HG03060 (cell line): ENCODE results near the gene MFSD12.

Source experiments
- ATAC-seq: cut with Tn5 transposase; IDR thresholded peaks from one replicate; pipeline ENCODE4 v1.9.1; 2021; ENCODE audit warnings: low read depth, moderate number of reproducible peaks; ENCODE audit not compliant: unreplicated experiment

MFSD12 gene

GRCh38 chr19:3563709-3564524 is 6.5 kb upstream of the MFSD12 start:
- no peak for ATAC-seq

DNA sequence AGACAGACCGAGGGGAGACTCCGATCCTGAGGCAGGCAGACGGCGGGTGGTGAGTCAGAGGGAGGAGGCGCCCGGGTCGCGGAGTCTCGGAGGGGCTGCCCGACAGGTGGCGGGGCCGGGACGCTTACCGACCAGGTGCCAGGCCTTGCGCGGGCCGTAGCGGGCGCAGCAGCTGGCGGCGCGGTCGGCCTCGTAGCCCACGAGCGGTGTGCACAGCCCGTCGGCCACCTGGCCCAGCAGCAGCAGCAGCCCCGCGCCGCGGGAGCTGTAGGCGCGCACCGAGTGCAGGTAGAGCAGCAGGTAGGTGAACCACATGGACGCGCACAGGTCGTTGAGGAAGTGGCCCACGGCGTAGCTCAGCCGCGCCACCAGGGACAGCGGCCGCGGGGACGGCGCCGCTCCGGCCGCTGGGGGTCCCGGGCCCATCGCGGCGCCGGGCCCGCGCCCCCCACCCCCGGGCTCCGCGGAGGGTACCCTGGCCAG is 367 bp downstream of the MFSD12 start:
- ATAC-seq = peak; percentile 15

- no peak for ATAC-seq
Observed at GRCh38 chr19:3556423-3556977, 886 bp downstream of the MFSD12 start.

GRCh38 chr19:3555653-3556422 is 1.5 kb downstream of the MFSD12 start:
- ATAC-seq = no peak

- no peak for ATAC-seq
Observed at GRCh38 chr19:3554254-3555083, 2.9 kb downstream of the MFSD12 start.

DNA sequence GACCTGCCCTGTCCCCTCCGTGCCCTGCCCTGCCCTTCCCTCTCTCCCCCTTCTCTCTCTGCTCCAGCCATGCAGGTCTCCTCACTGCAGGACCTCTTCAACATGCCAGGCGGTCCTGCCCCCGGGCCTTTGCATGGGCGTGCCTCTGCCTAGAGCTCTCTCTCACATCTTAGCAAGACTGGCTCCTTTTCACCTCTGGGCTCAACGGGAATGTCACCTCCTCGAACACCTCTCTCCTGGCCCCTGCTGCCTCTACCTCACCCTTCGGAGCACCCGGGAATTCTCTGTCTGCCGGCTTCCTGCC is 5.6 kb downstream of the MFSD12 start:
- ATAC-seq = no peak

- no peak for ATAC-seq
Observed at GRCh38 chr19:3550947-3551791, 6.2 kb downstream of the MFSD12 start.

GRCh38 chr19:3549816-3550215 is 7.6 kb downstream of the MFSD12 start:
- ATAC-seq = no peak

DNA sequence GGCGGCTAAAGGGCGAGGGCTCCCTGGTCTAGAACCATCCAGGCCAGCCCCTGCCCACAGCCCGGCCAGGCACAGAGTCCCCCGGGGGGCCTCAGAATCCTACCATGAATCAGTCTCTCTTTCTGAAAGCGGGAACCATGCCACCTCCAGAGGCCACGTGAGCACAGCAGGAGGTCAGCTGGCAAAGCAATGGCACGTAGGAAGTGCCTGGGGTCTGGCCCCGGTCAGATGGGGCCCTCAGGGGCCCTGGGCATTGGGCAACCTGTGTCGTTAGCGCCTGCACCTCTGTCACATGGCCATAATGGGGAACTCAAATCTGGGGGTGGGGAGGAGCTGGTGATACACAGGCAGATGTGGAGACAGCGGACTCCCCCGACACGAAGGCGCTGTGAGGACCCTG is 8.8 kb downstream of the MFSD12 start:
- no peak for ATAC-seq

DNA sequence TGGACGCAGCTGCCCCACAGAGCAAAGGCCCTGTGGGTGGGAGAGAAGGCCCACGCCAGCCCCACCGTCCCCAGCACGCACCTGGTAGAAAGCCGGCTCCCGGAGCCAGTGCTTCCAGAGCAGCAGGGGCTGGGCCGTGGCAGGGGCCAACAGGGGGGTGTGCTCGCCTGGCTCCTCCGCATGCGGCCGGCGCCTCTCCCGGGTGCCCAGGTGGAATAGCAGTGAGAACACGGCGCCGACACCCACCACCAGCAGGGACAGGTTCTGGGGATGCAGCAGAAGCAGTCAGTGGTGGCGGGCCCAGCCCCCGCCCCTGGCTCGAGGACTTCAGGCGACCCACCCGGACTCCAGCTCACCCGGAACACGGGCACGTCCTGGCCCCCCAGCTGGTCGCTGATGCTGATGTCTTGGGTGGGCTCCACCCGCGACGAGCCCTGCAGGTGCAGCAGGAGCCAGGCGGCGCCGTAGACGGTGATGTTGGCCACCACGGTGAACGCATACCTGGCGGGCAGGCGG is 9.6 kb downstream of the MFSD12 start:
- no peak for ATAC-seq

GRCh38 chr19:3547301-3547731 is 10.1 kb downstream of the MFSD12 start:
- no peak for ATAC-seq

- no peak for ATAC-seq
Observed at GRCh38 chr19:3546119-3546518, 11.3 kb downstream of the MFSD12 start.

DNA sequence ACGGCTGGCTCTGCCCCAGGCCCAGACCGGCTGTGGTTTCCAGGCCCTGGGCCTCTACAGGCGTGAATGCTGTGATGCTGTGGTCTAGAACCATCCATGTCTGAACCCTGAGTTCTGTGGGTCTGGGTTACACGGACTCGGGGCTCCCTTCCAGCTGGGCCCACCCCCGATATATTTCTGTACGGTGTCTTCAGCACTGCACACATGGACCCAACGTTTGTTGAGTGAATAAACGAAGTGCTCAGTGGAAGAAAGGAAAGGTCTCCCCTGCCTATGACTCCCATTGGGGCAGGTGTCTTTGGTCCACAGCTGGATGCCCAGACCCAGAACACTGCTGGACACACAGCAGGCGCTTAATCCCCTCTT is 11.7 kb downstream of the MFSD12 start:
- no peak for ATAC-seq

DNA sequence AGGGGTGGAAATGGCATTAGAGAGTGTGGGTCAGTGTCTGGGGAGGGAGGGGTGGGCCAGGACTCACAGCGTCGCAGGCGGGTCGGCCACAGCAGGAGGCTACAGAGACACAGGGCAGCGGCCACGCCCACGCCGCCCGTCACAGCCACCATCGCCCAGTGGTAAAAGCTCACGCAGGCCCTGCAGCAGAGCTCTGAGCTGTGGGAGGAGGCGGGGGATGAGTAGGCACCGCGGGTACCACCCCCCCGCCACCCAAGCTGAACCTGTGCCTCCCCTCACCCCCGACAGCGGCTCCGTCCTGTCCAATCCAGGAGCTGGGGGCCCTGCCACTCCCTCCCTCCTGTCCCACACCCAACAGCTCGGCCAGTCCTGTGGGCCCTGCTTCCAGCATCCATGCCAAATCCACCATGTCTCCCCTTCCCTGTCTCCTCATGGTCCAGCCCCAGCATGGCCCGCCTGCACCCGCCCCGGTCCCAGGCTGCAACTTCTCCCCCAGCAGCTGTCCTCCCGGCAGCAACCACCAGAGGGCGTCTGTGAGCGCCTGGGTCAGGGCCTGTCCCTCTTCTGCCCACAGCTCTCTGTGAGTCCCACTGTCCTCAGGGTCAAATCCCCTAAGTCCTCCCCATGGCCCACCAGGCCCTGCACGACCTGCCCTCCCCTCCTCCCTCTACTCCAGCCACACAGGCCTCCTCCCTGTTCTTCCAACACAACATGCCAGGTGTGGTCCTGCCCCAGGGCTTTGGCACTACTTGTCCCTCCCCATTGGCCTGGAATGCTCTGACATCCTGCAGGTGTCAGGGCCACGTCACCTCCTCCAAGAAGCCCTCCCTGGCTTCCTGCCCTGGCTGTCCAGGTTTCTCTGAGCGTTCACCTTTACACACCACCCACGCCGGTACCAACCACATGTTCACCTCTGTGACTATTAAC is 12.4 kb downstream of the MFSD12 start:
- no peak for ATAC-seq

DNA sequence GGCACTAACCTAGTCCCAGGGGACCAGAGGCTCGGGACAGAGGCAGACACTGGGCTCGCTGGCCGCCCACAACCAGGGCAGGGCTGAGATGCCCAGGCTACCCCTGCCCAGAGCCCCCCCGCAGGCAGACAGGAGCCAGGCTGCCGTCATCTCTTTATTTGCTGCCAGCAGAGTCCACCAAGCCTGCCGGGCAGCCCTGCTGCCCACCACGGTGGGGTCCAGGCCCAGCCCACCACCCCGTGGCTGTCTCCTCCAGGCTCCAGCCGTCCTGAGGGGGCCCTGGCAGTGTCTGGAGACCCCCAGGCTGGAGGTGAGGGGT is 13.4 kb downstream of the MFSD12 start:
- ATAC-seq = no peak

- ATAC-seq = no peak
Observed at GRCh38 chr19:3543150-3544057, 14.0 kb downstream of the MFSD12 start.

DNA sequence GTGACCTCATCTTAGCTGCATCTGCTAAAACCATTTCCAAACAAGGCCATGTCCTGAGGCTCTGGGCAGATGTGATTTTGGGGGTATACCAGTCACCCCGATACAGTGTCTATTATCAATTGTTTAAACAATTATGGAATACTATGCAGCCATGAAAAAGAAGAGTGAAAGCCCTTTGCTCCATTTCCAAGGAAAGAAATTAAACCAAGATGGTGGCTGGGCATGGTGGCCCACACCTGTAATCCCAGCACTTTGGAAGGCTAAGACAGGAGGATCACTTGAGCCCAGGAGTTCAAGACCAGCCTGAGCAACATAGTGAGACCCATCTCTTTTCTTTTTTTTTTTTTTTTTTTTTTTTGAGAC is 17.6 kb downstream of the MFSD12 start:
- no peak for ATAC-seq
